C4-2B (cell line): ENCODE results near the gene XIAP.
"Not testable (repeated sequence)": the region's sequence is repeated elsewhere in the genome, so short reads cannot be mapped to it uniquely, and the experiment has no call there.

Source experiments
- H3K27ac ChIP-seq: fragments of 450-650 bp; 2 replicates; pipeline ENCODE4 v1.5.1; 2017
- CTCF ChIP-seq: fragments of 450-650 bp; conservative IDR thresholded peaks from 2 replicates; pipeline ENCODE4 v1.5.1; 2017; ENCODE audit warnings: mild to moderate bottlenecking
- ZFX ChIP-seq: fragments of 450-650 bp; IDR thresholded peaks from 2 replicates; pipeline ENCODE4 v1.6.1; 2017

The XIAP gene

GRCh38 chrX:123924186-123924585, 64.3 kb downstream of the XIAP start:
- TF ChIP-seq ZFX (no peak), CTCF (no peak)
- H3K27ac ChIP-seq, result no peak overlapping the region

- TF ChIP-seq ZFX, result no peak
- TF ChIP-seq CTCF, result no peak
- no peak overlapping the region for H3K27ac ChIP-seq
These were observed 68.0 kb downstream of the XIAP start for GRCh38 chrX:123927845-123928244.

GRCh38 chrX:123932055-123932454, 72.2 kb downstream of the XIAP start:
- H3K27ac ChIP-seq, result not testable (repeated sequence)

GRCh38 chrX:123943074-123943473, 83.2 kb downstream of the XIAP start:
- TF ChIP-seq CTCF (no peak), ZFX (no peak)
- H3K27ac ChIP-seq, result no peak overlapping the region

GRCh38 chrX:123943488-123943887, 83.6 kb downstream of the XIAP start:
- TF ChIP-seq CTCF, result no peak
- no peak for TF ChIP-seq ZFX
- H3K27ac ChIP-seq, result no peak overlapping the region

GRCh38 chrX:123949846-123950245, 90.0 kb downstream of the XIAP start:
- TF ChIP-seq CTCF, result no peak
- no peak for TF ChIP-seq ZFX
- no peak overlapping the region for H3K27ac ChIP-seq

GRCh38 chrX:123959281-123960063, 99.6 kb downstream of the XIAP start:
- TF ChIP-seq CTCF (no peak), ZFX (no peak)
- peak overlapping the region; percentile 99 for H3K27ac ChIP-seq

- peak overlapping the region; percentile 99 for H3K27ac ChIP-seq
- TF ChIP-seq ZFX, result no peak
- no peak for TF ChIP-seq CTCF
These were observed 101.1 kb downstream of the XIAP start for GRCh38 chrX:123960956-123961267.
